ENCODE measurements around the gene GPR37L1.
A peak's percentile ranks its signal among the peaks of the same experiment; 100 is the strongest.

- TF ChIP-seq EP300 (IDR thresholded peaks at IDR 0.05) (no peak), POLR2A (IDR thresholded peaks at IDR 0.05) (no peak), CTCF (IDR thresholded peaks at IDR 0.05) (peak in 3 of 6 experiments; percentile 6 to 28 (median 8))
Observed at GRCh38 chr1:202090994-202091393, 31.7 kb upstream of the GPR37L1 start.
